ENCODE results near the gene ETF1. TPM values are rescaled to one million over a fixed set of nuclear protein-coding genes. Genes with fewer than 3 reads are reported as not detected.
A peak's percentile ranks its signal among the peaks of the same experiment; 100 is the strongest.

The ETF1 gene
- total RNA-seq, 1 donor from 2014 or later = 153 TPM

DNA sequence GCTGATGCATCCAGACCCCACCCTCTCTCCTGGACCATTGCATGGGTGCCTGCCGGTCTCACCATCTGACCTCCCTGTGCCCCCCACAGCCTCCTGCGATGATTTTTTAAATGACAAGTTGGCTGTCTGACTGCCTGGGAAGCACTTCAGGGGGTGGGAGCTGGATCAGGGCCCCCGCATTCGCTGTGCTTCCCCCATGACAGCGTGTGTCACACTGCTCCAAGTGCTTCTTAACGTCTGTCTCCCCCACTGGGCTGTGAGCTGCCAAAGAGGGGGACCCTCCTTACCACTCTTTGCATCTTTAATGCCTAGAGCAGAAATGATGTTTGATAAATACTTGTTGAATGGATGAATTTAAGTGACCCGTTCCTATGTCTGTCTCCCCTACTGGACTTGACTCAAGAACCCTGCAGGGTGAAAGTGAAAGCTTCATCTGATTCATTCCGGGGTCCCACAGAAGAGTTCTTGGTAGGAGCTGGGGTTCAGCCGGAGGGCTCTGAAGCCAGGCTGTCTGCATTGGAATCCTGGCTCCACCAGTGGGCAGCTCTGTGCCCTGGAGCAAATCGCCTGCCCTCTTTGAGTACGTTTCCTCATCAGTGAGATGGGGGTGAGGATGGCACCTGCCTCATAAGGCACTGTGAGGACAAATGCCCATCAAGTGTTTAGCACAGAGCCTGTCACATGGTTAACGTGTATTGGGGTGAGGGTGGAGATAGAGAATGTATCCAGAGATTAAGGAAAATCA is 85.3 kb downstream of the ETF1 start:
- H3K36me3 ChIP-seq (ENCODE audit: insufficient read depth, low read length) = no peaks in the 10 kb centered on the region
- H3K79me2 ChIP-seq (ENCODE audit: insufficient read depth, low read length) = no peaks in the 10 kb centered on the region
- Mint-ChIP-seq H3K4me1 (ENCODE audit: low read depth, unreplicated experiment) (peaks cover 13% of the 10 kb centered on the region), H3K36me3 (ENCODE audit: low read depth, unreplicated experiment) (peaks cover 2% of the 10 kb centered on the region), H3K9me3 (ENCODE audit: unreplicated experiment) (no peaks in the 10 kb centered on the region), H3K4me3 (ENCODE audit: unreplicated experiment) (no peak overlapping the region), H3K27ac (ENCODE audit: unreplicated experiment) (peak overlapping the region; percentile 20), H3K27me3 (ENCODE audit: low read depth, unreplicated experiment) (peaks cover 29% of the 10 kb centered on the region)
- H3K4me1 ChIP-seq (ENCODE audit: insufficient read depth, low read length) = no peaks in the 10 kb centered on the region
- FAIRE-seq (no peak), DNase-seq (ENCODE audit: low read depth) (no peak)
- H3K9me3 ChIP-seq (ENCODE audit: insufficient read depth, low read depth, low read length) = no peaks in the 10 kb centered on the region
- H3K4me3 ChIP-seq (ENCODE audit: insufficient read depth, low read depth, low read length) = no peak overlapping the region
- H3K27ac ChIP-seq (ENCODE audit: low read depth, low read length) = no peak overlapping the region
- no peak overlapping the region for H3K9ac ChIP-seq (ENCODE audit: low read length)
- H3K4me2 ChIP-seq (ENCODE audit: low read length) = no peak overlapping the region
- no peaks in the 10 kb centered on the region for H4K20me1 ChIP-seq (ENCODE audit: insufficient read depth, low read length)
- H2AFZ ChIP-seq (ENCODE audit: low read depth, low read length) = no peak overlapping the region
- no peaks in the 10 kb centered on the region for H3K27me3 ChIP-seq (ENCODE audit: insufficient read depth, low read length)
- TF ChIP-seq EZH2 (IDR thresholded peaks at IDR 0.05; ENCODE audit: insufficient read depth, low read length) = no peak
- no peak for TF ChIP-seq CTCF (IDR thresholded peaks at IDR 0.05; ENCODE audit: insufficient read depth, low read depth, low read length)

Other genes starting within 250 kb of the ETF1 start
- 1.6 and 1.7 TPM in 2 replicates for gene CDC25C, start 211.4 kb downstream of the ETF1 start, total RNA-seq
- 43.8 and 46.6 TPM in 2 replicates for gene FAM53C, start 205.0 kb downstream of the ETF1 start, total RNA-seq
- 46.6 and 48.6 TPM in 2 replicates for gene KDM3B, start 190.6 kb downstream of the ETF1 start, total RNA-seq
- gene REEP2, start 104.2 kb downstream of the ETF1 start, total RNA-seq = 16.0 and 17.2 TPM in 2 replicates
- 24.4 and 31.5 TPM in 2 replicates for gene EGR1, start 77.8 kb downstream of the ETF1 start, total RNA-seq
- 266 and 271 TPM in 2 replicates for gene HSPA9, start 32.2 kb upstream of the ETF1 start, total RNA-seq
- 312 and 359 TPM in 2 replicates for gene CTNNA1, start 210.2 kb upstream of the ETF1 start, total RNA-seq

All from astrocyte (in vitro differentiated cells and primary cell).